Renal pelvis (tissue), 4 donors: Measurements from ENCODE around the gene IQSEC3. TPM values are rescaled to one million over a fixed set of nuclear protein-coding genes. Genes with fewer than 3 reads are reported as not detected.

Source experiments
- DNase-seq: peaks from one replicate; pipeline ENCODE4 v3.0.0-alpha.2; 2013
- polyA plus RNA-seq, 3 donors: library from polyadenylated mRNA; unstranded; fragments of 120-200 nt; gene quantifications; one replicate each; pipeline ENCODE4 v1.2.1, GENCODE V29; 2013; ENCODE audit not compliant: insufficient read length in 3 of 3

Gene IQSEC3
- polyA plus RNA-seq, 3 donors, result 7.5 to 12.8 (median 11.0) TPM

GRCh38 chr12:197347-197746 is 130.8 kb downstream of the IQSEC3 start:
- DNase-seq, result no peak

DNA sequence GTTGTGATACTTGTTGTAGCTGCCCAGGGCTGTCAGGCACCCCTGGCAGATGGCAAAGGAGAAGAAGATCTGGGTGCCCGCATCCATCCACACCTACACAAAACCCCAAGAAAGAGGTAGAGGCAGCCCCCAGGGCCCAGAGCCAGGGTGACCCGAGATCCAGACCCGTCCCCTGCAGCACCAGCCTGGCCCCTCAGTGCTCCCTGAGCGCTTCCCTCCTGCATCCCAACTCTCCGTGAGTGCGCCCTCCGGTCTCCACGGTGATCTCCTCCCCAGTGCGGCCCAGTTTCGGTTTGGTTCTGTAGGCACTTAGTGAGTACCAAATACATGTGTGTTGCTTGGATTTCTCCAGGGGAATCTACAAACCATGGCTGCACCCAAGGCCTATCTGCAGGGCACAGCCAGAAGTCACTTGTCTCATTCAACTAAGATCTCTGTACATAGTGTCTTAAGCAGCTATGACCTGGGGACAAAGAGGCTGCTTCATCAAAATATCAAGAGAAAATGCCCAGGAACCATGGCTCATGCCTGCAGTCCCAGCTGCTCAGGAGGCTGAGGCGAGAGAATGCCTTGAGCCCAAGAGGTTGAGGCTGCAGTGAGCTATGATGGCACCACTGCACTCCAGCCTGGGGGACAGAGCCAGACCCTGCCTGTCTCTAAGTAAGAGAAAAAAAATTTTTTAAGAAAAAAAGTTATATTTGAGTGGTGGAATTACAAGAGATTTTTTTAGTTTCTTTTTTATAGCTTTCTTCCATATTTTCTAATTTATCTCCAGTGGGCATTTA is 131.5 kb downstream of the IQSEC3 start:
- DNase-seq, result no peak

GRCh38 chr12:198705-199104 is 132.1 kb downstream of the IQSEC3 start:
- DNase-seq, result no peak

- no peak for DNase-seq
Measured at GRCh38 chr12:201361-201760, 134.8 kb downstream of the IQSEC3 start.

DNA sequence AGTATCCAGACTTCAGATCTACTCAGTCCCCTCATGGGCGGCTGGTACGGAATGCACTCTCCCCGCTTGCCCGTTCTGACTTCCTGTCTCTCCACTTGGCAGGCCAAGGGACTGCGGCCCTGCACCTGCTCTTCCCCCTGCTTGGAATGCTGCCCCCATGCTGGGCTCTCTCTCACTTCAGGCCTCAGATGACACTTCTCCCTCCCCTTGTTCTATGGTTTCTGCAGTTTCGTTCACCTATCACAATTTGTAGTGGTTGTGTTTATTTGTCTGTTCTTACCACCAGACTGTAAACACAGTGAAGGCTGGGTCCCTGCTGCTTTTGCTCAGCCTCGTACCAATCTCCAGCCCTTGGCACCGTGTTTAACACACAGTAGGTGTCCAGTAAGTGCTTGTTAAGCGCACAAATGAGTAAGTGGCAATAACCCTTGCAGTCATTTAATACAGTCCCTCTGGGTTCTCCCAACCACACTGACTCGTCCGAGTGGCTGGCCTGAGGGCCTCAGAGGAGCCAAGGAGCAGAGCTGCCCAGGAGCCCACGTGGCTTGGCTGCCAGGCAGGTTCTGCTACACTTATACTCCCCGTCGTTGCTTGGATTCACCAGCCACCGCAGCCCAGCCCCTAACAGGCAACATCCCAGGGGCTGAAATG is 135.6 kb downstream of the IQSEC3 start:
- no peak for DNase-seq

DNA sequence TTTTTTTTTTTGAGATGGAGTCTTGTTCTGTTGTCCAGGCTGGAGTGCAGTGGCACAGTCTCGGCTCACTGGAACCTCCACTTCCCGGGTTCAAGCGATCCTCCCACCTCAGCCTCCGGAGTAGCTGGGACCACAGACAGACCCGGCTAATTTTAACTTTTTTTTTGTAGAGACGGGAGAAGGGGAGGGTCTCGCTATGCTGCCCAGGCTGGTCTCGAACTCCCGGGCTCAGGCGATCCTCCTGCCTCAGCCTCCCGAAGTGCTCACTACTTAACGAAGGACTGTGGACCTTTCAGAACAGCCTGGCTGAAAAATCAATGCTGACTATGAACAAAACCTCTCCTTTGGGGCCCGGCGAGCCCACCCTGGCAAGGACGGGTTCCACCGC is 136.5 kb downstream of the IQSEC3 start:
- DNase-seq, result no peak

- DNase-seq, result no peak
Measured at GRCh38 chr12:203462-204260, 137.1 kb downstream of the IQSEC3 start.

- DNase-seq, result no peak
Measured at GRCh38 chr12:204261-204678, 137.7 kb downstream of the IQSEC3 start.

- DNase-seq, result no peak
Measured at GRCh38 chr12:205026-205425, 138.5 kb downstream of the IQSEC3 start.

DNA sequence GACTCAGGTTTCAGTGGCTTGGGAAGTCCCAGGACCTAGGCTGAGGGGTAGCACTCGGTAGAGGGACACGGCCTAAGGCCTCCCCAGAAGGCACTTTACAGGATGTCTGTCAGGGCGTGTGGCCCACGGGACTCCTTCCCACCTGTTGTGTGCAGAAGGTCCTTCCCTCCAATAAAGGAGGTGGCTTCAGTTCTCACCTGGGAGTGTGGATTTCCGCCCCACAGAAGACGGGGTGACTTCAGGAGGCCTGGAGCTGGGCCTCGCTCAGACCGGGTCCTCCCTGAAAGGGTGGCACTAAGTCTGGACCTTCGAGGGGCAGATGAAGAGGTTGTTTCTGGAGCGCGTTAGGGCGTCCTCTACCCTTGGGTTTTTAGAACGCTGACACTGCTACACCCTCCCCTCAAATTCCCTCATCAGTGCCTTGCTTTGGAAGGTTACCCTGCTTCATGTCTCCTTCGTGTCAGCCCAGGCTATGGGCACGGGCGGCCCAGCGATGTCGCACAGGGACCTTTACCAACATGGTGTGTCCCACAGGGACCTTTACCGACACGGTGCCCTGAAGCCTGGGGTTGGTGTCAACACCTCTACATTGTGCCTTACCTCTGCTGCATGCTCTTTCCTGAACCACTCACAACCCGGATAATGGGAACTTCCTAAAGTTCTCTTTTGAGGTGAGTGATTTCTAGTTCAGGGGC is 140.3 kb downstream of the IQSEC3 start:
- no peak for DNase-seq

GRCh38 chr12:207804-208203 is 141.2 kb downstream of the IQSEC3 start:
- DNase-seq, result no peak

DNA sequence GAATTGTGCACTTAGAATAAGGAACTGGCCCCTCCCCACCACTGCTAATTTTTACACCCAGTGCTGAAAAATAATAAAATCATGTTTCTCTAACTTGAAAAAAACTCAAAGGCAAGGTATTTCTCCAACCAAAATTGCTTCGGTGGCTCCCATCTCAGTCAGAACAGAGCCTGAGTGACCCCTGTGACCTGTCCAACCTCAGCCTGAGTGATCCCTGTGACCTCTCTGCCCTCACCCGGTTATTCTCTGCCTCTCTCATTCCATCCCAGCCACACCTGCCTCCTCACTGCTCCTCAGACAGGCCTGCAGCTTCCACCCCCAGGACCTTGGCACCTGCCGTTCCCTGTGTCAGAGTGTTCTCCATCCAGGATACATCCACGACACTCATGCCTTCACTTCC is 142.2 kb downstream of the IQSEC3 start:
- DNase-seq, result no peak

GRCh38 chr12:209246-209645 is 142.7 kb downstream of the IQSEC3 start:
- DNase-seq, result no peak

GRCh38 chr12:209851-210250 is 143.3 kb downstream of the IQSEC3 start:
- DNase-seq, result no peak

GRCh38 chr12:210277-211141 is 143.9 kb downstream of the IQSEC3 start:
- DNase-seq, result no peak

- no peak for DNase-seq
Measured at GRCh38 chr12:211142-211465, 144.5 kb downstream of the IQSEC3 start.

DNA sequence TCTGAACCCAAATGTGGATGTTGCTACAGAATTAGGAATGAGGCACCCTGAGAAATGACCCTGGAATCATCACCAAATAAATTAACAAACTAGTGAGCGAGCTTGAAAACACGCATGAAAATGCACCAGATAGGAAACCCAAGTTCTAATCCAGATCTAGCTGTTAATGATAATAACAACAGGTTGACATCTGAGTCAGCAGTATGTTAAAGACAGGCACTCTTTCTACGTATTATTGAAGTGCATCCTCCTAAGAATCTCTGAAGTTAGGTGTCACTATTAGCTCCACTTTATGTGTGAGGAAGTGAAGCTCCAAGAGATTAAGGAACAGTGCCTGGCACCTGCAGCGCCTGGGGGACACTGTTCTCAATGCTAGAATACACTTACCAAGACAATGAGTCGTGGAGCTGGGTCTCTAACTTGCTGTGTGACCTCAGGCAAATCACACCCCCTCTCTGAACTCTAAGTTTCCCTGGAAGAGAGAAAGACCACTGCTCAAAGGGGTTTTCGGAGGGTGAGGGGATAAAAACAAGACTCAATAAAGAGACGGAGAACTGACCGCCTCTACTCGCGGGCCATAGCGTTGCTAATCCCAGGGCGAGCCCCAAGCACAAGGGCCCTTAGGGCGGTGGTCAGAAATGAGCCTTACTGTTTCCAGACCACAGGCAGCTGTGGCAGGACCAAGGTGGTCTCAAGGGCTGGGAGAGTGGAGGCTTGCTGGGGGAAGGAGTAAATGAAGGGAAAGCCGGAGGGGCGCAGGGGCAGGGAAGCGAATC is 145.3 kb downstream of the IQSEC3 start:
- DNase-seq, result no peak

GRCh38 chr12:212415-212714 is 145.8 kb downstream of the IQSEC3 start:
- DNase-seq, result no peak

- DNase-seq, result peak; percentile 72
Measured at GRCh38 chr12:212715-213526, 146.4 kb downstream of the IQSEC3 start.

DNA sequence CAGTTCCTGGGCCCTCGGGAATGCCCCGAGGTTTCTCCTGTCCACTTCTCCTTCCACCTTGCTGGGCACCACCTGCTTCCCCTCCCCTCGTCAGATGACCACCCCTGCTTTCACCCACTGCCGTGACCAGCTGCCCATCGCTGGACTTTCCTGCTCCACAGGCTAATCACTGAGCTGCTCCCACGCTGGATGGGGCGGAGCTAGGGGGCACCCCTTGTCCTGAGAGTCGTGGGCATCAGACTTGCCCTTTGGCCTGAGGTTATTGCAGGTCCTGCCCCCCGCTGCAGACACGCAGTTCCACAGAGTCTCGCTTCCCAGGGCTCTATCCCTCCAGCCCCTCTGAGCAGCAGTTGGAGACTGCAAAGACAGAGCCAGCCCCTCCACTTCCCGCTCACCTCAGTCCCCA is 147.0 kb downstream of the IQSEC3 start:
- no peak for DNase-seq
